Small intestine (tissue), 7 donors: ENCODE measurements around the gene PPP1R14B. TPM values are rescaled to one million over a fixed set of nuclear protein-coding genes. Genes with fewer than 3 reads are reported as not detected.
"Not testable (repeated sequence)": the region's sequence is repeated elsewhere in the genome, so short reads cannot be mapped to it uniquely, and the experiment has no call there.

Source experiments
- DNase-seq, 2 donors: peaks; one replicate each; pipeline versions ENCODE4 v3.0.0 to v3.0.0-alpha.2; 2013
- FAIRE-seq: peaks from 2 replicates; lab custom pipeline; 2012; peaks lifted over from hg19 to GRCh38; lab: Jason Lieb, UNC
- H3K27ac ChIP-seq, 3 donors: one replicate each; pipeline ENCODE4 v1.5.1; 2013; ENCODE audit warnings: low read length in 2 of 3, mild to moderate bottlenecking in 2 of 3, control low read depth in 1 of 3, inconsistent platforms in 1 of 3, low read depth in 1 of 3, moderate library complexity in 1 of 3
- H3K27me3 ChIP-seq, 3 donors: one replicate each; pipeline ENCODE4 v1.6.1; 2013; ENCODE audit warnings: low read length in 3 of 3, inconsistent platforms in 1 of 3; ENCODE audit not compliant: control insufficient read depth in 3 of 3, insufficient read depth in 3 of 3
- H3K36me3 ChIP-seq, 3 donors: one replicate each; pipeline ENCODE4 v1.6.1; 2013; ENCODE audit warnings: low read length in 3 of 3, inconsistent platforms in 1 of 3, low read depth in 1 of 3, mild to moderate bottlenecking in 1 of 3, moderate library complexity in 1 of 3; ENCODE audit not compliant: control insufficient read depth in 3 of 3, insufficient read depth in 2 of 3
- H3K4me1 ChIP-seq, 3 donors: one replicate each; pipeline ENCODE4 v1.6.1; 2013; ENCODE audit warnings: low read length in 2 of 3, inconsistent platforms in 1 of 3, low read depth in 1 of 3, mild to moderate bottlenecking in 1 of 3, moderate library complexity in 1 of 3; ENCODE audit not compliant: control insufficient read depth in 3 of 3, insufficient read depth in 2 of 3
- H3K4me3 ChIP-seq, 3 donors: one replicate each; pipeline ENCODE4 v1.5.1; 2013; ENCODE audit warnings: low read length in 3 of 3, control low read depth in 1 of 3, inconsistent platforms in 1 of 3, low read depth in 1 of 3, mild to moderate bottlenecking in 1 of 3, moderate library complexity in 1 of 3
- H3K9me3 ChIP-seq, 2 donors: one replicate each; pipeline ENCODE4 v1.6.1; 2013; ENCODE audit warnings: low read depth in 1 of 2, low read length in 1 of 2; ENCODE audit not compliant: control insufficient read depth in 2 of 2, insufficient read depth in 1 of 2
- WGBS, 3 donors: extraction: QIAGEN DNeasy Blood & Tissue Kit; methylation state at CpG; one replicate each; pipeline ENCODE4 v1.1.7; 2013; 5-methylcytosine and 5-hydroxymethylcytosine counted together
- polyA plus RNA-seq, 4 donors: library from polyadenylated mRNA; stranded (reverse) in 3 of 4; unstranded in 1 of 4; fragments of 200-250 nt in 3 of 4; fragments of 120-200 nt in 1 of 4; gene quantifications; one replicate each; pipeline versions ENCODE4 v1.2.1 to v1.2.3, GENCODE V29; 2013
- donor health status: healthy with polysubstance abuse.
- donor health status: control.
- donor health status: control.
- donor health status: Bipolar disorder and iron deficiency.
- donor health status: healthy.

The PPP1R14B gene
- polyA plus RNA-seq, 4 donors = 46.9 to 161 (median 143) TPM

- H3K27me3 ChIP-seq = no peaks in the 10 kb centered on the region
- peak overlapping the region; percentile 48 to 87 (median 71) for H3K4me3 ChIP-seq
- 15 to 35% (median 25%) methylated on average over 30 to 31 of the region's 31 CpGs for WGBS, 3 donors
- no peaks in the 10 kb centered on the region for H3K9me3 ChIP-seq
- DNase-seq = peak; percentile 48 to 72
- H3K4me1 ChIP-seq = peaks cover 0 to 47% (median 3%) of the 10 kb centered on the region in 3 donors
- peaks cover 0 to 35% (median 5%) of the 10 kb centered on the region in 3 donors for H3K36me3 ChIP-seq
- FAIRE-seq = no peak
- H3K27ac ChIP-seq = peak overlapping the region; percentile 43 to 98 (median 82)
Observed at GRCh38 chr11:64247729-64248531, 1.2 kb upstream of the PPP1R14B start.

- DNase-seq, FAIRE-seq, H3K9me3 ChIP-seq, H3K27me3 ChIP-seq: not testable (repeated sequence)
- Histone ChIP-seq H3K36me3 (peaks cover 0 to 40% (median 5%) of the 10 kb centered on the region in 3 donors), H3K27ac (peak overlapping the region; percentile 90 to 97 (median 94)), H3K4me3 (peak overlapping the region; percentile 68 to 97 (median 71)), H3K4me1 (peaks cover 0 to 57% (median 3%) of the 10 kb centered on the region in 3 donors)
- 0 to 2% (median 0%) methylated on average over 1 to 43 of the region's 43 CpGs for WGBS, 3 donors
Observed at GRCh38 chr11:64246621-64246870, 197 bp downstream of the PPP1R14B start.

- Histone ChIP-seq H3K4me3 (peak overlapping the region; percentile 68 to 97 (median 71)), H3K27ac (peak overlapping the region; percentile 90 to 97 (median 94)), H3K4me1 (peaks cover 0 to 56% (median 3%) of the 10 kb centered on the region in 3 donors), H3K36me3 (peaks cover 0 to 40% (median 5%) of the 10 kb centered on the region in 3 donors), H3K27me3 (no peaks in the 10 kb centered on the region), H3K9me3 (no peaks in the 10 kb centered on the region)
- FAIRE-seq = no peak
- peak; percentile 80 to 82 for DNase-seq
- 0 to 1% (median 1%) methylated on average over 26 to 46 of the region's 46 CpGs for WGBS, 3 donors
Observed at GRCh38 chr11:64245797-64246620, 734 bp downstream of the PPP1R14B start.

GRCh38 chr11:64245401-64245796 lies 1.3 kb downstream of the PPP1R14B start:
- Histone ChIP-seq H3K4me1 (peaks cover 0 to 52% (median 0%) of the 10 kb centered on the region in 3 donors), H3K36me3 (peaks cover 0 to 40% (median 5%) of the 10 kb centered on the region in 3 donors), H3K9me3 (no peaks in the 10 kb centered on the region), H3K4me3 (peak overlapping the region; percentile 68 to 97 (median 71)), H3K27me3 (no peaks in the 10 kb centered on the region), H3K27ac (peak overlapping the region; percentile 90 to 97 (median 94))
- no peak for FAIRE-seq
- 0 to 4% (median 2%) methylated on average over 6 of the region's 6 CpGs for WGBS, 3 donors
- DNase-seq = no peak

- DNase-seq = no peak
- Histone ChIP-seq H3K4me3 (peak overlapping the region in 2 of 3 donors; percentile 71 to 97), H3K36me3 (peaks cover 0 to 38% (median 5%) of the 10 kb centered on the region in 3 donors), H3K4me1 (peaks cover 0 to 52% (median 0%) of the 10 kb centered on the region in 3 donors), H3K9me3 (no peaks in the 10 kb centered on the region), H3K27ac (peak overlapping the region; percentile 90 to 97 (median 94)), H3K27me3 (no peaks in the 10 kb centered on the region)
- 10 to 29% (median 28%) methylated on average over 6 of the region's 6 CpGs for WGBS, 3 donors
- no peak for FAIRE-seq
Observed at GRCh38 chr11:64244966-64245365, 1.8 kb downstream of the PPP1R14B start.

GRCh38 chr11:64244107-64244506 lies 2.6 kb downstream of the PPP1R14B start:
- Histone ChIP-seq H3K27ac (peak overlapping the region in 2 of 3 donors; percentile 15 to 20), H3K27me3 (no peaks in the 10 kb centered on the region), H3K36me3 (peaks cover 0 to 44% (median 5%) of the 10 kb centered on the region in 3 donors), H3K4me1 (peaks cover 0 to 51% (median 0%) of the 10 kb centered on the region in 3 donors), H3K4me3 (no peak overlapping the region), H3K9me3 (no peaks in the 10 kb centered on the region)
- no peak for FAIRE-seq
- DNase-seq = no peak
- 51 to 64% (median 61%) methylated on average over 5 of the region's 5 CpGs for WGBS, 3 donors

GRCh38 chr11:64243236-64243854 lies 3.4 kb downstream of the PPP1R14B start:
- WGBS, 3 donors = 73 to 80% (median 80%) methylated on average over 6 to 8 of the region's 8 CpGs
- peaks cover 0 to 45% (median 0%) of the 10 kb centered on the region in 3 donors for H3K4me1 ChIP-seq
- no peak for FAIRE-seq

More at GRCh38 chr11:64243236-64243854, 3.4 kb downstream of the PPP1R14B start:
- Histone ChIP-seq H3K4me3 (no peak overlapping the region), H3K27me3 (no peaks in the 10 kb centered on the region), H3K27ac (peak overlapping the region in 2 of 3 donors; percentile 6 to 33), H3K36me3 (peaks cover 0 to 51% (median 5%) of the 10 kb centered on the region in 3 donors), H3K9me3 (no peaks in the 10 kb centered on the region)
- DNase-seq = no peak
